Measurements from ENCODE around the gene GPR55.

DNA sequence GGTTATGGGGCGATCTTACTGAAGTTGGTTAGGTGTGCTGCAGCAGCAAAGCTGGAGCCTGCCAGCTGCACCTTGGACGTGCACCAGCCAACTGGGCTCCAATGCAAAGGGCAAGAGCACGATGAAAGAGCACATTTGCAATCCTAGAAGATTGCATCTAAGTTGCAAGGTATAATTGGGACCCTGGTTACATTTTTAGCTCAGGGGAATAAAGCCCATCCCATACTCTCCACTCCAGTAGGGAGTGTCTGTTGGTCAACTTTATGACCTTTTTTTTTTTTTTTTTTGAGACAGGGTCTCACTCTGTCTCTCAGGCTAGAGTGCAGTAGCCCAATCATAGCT is 22.2 kb upstream of the GPR55 start:
- no peak for TF ChIP-seq CTCF (IDR thresholded peaks at IDR 0.05)
- TF ChIP-seq EZH2 (IDR thresholded peaks at IDR 0.05; ENCODE audit: borderline replicate concordance, insufficient read depth, low read depth, low read length, poor library complexity, severe bottlenecking), result no peak

Data from B cell (primary cell).